Esophagus squamous epithelium (tissue), 4 donors: ENCODE data around the gene STK35.

Source experiments
- POLR2A ChIP-seq, 4 donors: fragments of 450-650 bp; IDR thresholded peaks; one replicate each; pipeline ENCODE4 v1.6.1; 2017; ENCODE audit warnings: antibody characterized with exemption in 4 of 4, mild to moderate bottlenecking in 4 of 4, moderate library complexity in 3 of 4
- TF ChIP-seq, protein P1 (sequence below), 6 experiments: fragments of 450-650 bp in 4 of 6; fragments of 200-600 bp in 2 of 6; sonication (generic) in 2 of 6; IDR thresholded peaks; one replicate each; pipeline ENCODE4 v1.5.1; 2016 to 2019; ENCODE audit warnings: antibody characterized with exemption in 6 of 6, mild to moderate bottlenecking in 4 of 6, moderate library complexity in 4 of 6

DNA sequence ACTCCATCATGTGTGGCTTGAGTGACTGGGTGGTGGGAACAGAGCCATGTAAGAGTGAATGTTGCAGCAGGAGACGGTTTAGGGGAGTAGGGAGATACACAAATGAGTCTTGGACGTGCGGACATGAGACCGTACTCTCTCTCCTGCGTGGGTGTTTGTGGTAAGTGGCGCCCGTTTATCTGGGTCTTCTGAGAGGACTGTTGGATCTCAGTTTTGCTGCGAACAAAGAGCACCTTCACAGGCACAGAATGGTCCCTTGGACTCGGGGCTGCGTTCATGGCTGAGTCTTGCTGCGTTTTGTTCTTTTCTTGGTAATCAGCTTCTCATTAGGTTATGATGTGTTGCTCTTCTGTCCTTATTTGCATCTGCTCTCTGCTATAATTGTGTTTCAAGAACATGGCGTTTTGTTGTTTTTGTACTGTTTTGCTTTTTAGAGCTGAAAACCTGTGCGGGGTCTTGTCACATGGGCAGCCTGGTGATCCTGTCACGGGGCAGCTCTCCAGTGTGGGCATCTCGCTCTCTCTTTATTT is 28.5 kb downstream of the STK35 start:
- TF ChIP-seq, protein P1, sequence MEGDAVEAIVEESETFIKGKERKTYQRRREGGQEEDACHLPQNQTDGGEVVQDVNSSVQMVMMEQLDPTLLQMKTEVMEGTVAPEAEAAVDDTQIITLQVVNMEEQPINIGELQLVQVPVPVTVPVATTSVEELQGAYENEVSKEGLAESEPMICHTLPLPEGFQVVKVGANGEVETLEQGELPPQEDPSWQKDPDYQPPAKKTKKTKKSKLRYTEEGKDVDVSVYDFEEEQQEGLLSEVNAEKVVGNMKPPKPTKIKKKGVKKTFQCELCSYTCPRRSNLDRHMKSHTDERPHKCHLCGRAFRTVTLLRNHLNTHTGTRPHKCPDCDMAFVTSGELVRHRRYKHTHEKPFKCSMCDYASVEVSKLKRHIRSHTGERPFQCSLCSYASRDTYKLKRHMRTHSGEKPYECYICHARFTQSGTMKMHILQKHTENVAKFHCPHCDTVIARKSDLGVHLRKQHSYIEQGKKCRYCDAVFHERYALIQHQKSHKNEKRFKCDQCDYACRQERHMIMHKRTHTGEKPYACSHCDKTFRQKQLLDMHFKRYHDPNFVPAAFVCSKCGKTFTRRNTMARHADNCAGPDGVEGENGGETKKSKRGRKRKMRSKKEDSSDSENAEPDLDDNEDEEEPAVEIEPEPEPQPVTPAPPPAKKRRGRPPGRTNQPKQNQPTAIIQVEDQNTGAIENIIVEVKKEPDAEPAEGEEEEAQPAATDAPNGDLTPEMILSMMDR (IDR thresholded peaks at IDR 0.05), result no peak
- TF ChIP-seq POLR2A (IDR thresholded peaks at IDR 0.05), result no peak
